Measurements from ENCODE around the gene PANK2.
A peak's percentile ranks its signal among the peaks of the same experiment; 100 is the strongest.
"Not testable (repeated sequence)": the region's sequence is repeated elsewhere in the genome, so short reads cannot be mapped to it uniquely, and the experiment has no call there.

PANK2 gene

GRCh38 chr20:3890999-3891929, 2.1 kb downstream of the PANK2 start:
- no peak for TF ChIP-seq CTCF (IDR thresholded peaks at IDR 0.05; ENCODE audit: insufficient read depth, low read depth, low read length, missing control alignments)
- DNase-seq (ENCODE audit: low read depth) = peak; percentile 69
- H3K4me3 ChIP-seq (ENCODE audit: low read length) = peak overlapping the region; percentile 83

- no peak overlapping the region for H3K4me3 ChIP-seq (ENCODE audit: low read length)
- DNase-seq (ENCODE audit: low read depth) = no peak
- TF ChIP-seq CTCF (IDR thresholded peaks at IDR 0.05; ENCODE audit: insufficient read depth, low read depth, low read length, missing control alignments) = no peak
Measured at GRCh38 chr20:3894796-3895195, 5.6 kb downstream of the PANK2 start.

GRCh38 chr20:3896302-3896701, 7.1 kb downstream of the PANK2 start:
- no peak overlapping the region for H3K4me3 ChIP-seq (ENCODE audit: low read length)
- no peak for DNase-seq (ENCODE audit: low read depth)
- no peak for TF ChIP-seq CTCF (IDR thresholded peaks at IDR 0.05; ENCODE audit: insufficient read depth, low read depth, low read length, missing control alignments)

- no peak overlapping the region for H3K4me3 ChIP-seq (ENCODE audit: low read length)
- no peak for TF ChIP-seq CTCF (IDR thresholded peaks at IDR 0.05; ENCODE audit: insufficient read depth, low read depth, low read length, missing control alignments)
- DNase-seq (ENCODE audit: low read depth) = no peak
Measured at GRCh38 chr20:3896853-3897583, 7.8 kb downstream of the PANK2 start.

DNA sequence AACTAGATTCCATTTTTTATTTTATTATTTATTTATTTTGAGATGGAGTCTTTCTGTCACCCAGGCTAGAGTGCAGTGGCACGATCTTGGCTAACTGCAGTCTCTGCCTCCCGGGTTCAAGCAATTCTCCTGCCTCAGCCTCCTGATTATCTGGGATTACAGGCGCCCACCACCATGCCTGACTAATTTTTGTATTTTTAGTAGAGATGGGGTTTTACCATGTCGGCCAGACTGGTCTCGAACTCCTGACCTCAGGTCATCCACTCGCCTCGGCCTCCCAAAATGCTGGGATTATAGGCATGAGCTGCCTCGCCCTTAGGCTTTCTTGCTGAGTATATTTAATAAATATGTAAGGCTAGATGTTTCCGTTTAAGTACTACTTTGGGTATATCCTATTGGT, 9.0 kb downstream of the PANK2 start:
- H3K4me3 ChIP-seq (ENCODE audit: low read length); DNase-seq (ENCODE audit: low read depth): not testable (repeated sequence)

GRCh38 chr20:3898639-3899038, 9.5 kb downstream of the PANK2 start:
- no peak for DNase-seq (ENCODE audit: low read depth)
- no peak for TF ChIP-seq CTCF (IDR thresholded peaks at IDR 0.05; ENCODE audit: insufficient read depth, low read depth, low read length, missing control alignments)
- no peak overlapping the region for H3K4me3 ChIP-seq (ENCODE audit: low read length)

GRCh38 chr20:3900187-3900604, 11.0 kb downstream of the PANK2 start:
- no peak for TF ChIP-seq CTCF (IDR thresholded peaks at IDR 0.05; ENCODE audit: insufficient read depth, low read depth, low read length, missing control alignments)
- DNase-seq (ENCODE audit: low read depth) = no peak
- no peak overlapping the region for H3K4me3 ChIP-seq (ENCODE audit: low read length)

Data from epithelial cell of esophagus (primary cell).